Right atrium auricular region (tissue), 2 donors: Measurements from ENCODE around the gene FNTB. TPM values are rescaled to one million over a fixed set of nuclear protein-coding genes. Genes with fewer than 3 reads are reported as not detected.
"Not testable (repeated sequence)": the region's sequence is repeated elsewhere in the genome, so short reads cannot be mapped to it uniquely, and the experiment has no call there.

Experiments used
- DNase-seq: peaks from one replicate; pipeline ENCODE4 v3.0.0-alpha.2; 2019; ENCODE audit warnings: low spot score
- H3K27ac ChIP-seq, 2 donors: fragments of 200-600 bp; sonication (generic); 1 replicate in 1 of 2; 2 replicates in 1 of 2; pipeline ENCODE4 v1.5.1; 2016 to 2019
- H3K27me3 ChIP-seq, 2 donors: fragments of 200-600 bp; sonication (generic); one replicate each; pipeline versions ENCODE4 v1.5.1 to v1.6.0; 2017 to 2019
- H3K36me3 ChIP-seq: fragments of 200-600 bp; sonication (generic); one replicate; pipeline ENCODE4 v1.5.1; 2016
- H3K4me1 ChIP-seq, 2 donors: fragments of 200-600 bp; sonication (generic); one replicate each; pipeline versions ENCODE4 v1.5.1 to v1.6.0; 2017 to 2019
- H3K4me3 ChIP-seq, 2 donors: fragments of 200-600 bp; sonication (generic); 1 replicate in 1 of 2; 2 replicates in 1 of 2; pipeline ENCODE4 v1.5.1; 2017 to 2019; ENCODE audit warnings: mild to moderate bottlenecking in 1 of 2, moderate library complexity in 1 of 2
- H3K9me3 ChIP-seq, 2 donors: fragments of 200-600 bp; sonication (generic); one replicate each; pipeline ENCODE4 v1.5.1; 2019
- total RNA-seq, 2 donors: library from RNA; depleted of rRNA; stranded (reverse); fragments of >200 nt; gene quantifications; one replicate each; pipeline ENCODE4 v1.1.0, GENCODE V29; 2016
- TF ChIP-seq, protein P1 (sequence below), 2 donors: fragments of 200-600 bp; sonication (generic); IDR thresholded peaks; one replicate each; pipeline ENCODE4 v1.5.1; 2019; ENCODE audit warnings: antibody characterized with exemption in 2 of 2

The FNTB gene
- total RNA-seq, 2 donors from 2014 or later, result 11.2 to 14.2 TPM

DNA sequence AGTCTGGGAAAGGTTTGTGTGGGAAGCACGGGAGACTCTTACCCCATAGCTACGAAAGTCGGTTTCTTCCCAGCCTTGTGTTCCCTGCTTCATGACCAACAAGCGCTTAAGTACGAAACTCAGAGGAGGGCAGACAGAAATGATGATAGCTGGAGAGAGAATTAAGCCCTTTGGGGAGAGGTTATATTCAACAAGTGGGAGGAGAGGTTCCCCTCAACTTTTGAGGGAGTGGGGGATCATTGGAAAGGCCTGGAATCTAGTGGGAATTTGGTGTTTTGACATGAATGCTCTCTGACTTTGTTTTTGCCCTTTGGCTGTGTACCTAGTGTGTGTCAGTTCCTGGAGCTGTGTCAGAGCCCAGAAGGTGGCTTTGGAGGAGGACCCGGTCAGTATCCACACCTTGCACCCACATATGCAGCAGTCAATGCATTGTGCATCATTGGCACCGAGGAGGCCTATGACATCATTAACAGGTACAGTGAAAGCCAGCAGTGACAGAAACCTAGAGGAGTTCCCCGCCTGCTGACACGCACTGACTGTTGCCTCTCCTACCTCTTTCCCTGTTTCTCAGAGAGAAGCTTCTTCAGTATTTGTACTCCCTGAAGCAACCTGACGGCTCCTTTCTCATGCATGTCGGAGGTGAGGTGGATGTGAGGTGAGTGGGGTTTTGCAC is 40.6 kb downstream of the FNTB start:
- no peaks in the 10 kb centered on the region for H3K4me1 ChIP-seq
- no peaks in the 10 kb centered on the region for H3K9me3 ChIP-seq
- H3K27ac ChIP-seq, result no peak overlapping the region
- no peak overlapping the region for H3K4me3 ChIP-seq
- no peak for DNase-seq
- no peaks in the 10 kb centered on the region for H3K27me3 ChIP-seq
- H3K36me3 ChIP-seq, result peaks cover under 1% of the 10 kb centered on the region
- TF ChIP-seq, protein P1, sequence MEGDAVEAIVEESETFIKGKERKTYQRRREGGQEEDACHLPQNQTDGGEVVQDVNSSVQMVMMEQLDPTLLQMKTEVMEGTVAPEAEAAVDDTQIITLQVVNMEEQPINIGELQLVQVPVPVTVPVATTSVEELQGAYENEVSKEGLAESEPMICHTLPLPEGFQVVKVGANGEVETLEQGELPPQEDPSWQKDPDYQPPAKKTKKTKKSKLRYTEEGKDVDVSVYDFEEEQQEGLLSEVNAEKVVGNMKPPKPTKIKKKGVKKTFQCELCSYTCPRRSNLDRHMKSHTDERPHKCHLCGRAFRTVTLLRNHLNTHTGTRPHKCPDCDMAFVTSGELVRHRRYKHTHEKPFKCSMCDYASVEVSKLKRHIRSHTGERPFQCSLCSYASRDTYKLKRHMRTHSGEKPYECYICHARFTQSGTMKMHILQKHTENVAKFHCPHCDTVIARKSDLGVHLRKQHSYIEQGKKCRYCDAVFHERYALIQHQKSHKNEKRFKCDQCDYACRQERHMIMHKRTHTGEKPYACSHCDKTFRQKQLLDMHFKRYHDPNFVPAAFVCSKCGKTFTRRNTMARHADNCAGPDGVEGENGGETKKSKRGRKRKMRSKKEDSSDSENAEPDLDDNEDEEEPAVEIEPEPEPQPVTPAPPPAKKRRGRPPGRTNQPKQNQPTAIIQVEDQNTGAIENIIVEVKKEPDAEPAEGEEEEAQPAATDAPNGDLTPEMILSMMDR (IDR thresholded peaks at IDR 0.05), result no peak

DNA sequence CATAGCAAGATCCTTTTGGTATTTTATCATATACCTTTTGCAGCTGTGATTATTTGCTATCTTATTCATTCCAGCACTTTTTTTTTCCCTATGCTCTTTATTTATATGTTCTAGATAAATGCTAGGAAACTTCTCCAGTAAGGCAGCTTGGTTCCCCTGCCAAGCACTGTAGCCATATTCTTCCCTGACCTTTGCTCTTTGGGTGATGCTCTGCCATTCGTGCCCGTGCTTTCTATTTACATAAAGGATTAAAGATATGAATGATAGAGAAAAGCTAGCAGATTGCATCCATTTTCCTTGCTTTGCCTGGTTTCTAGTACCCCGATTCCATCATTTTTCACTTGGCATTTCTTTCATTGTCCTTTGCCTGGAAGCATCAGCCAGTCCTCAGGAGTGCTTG is 42.2 kb downstream of the FNTB start:
- TF ChIP-seq, protein P1 (IDR thresholded peaks at IDR 0.05), result no peak

DNA sequence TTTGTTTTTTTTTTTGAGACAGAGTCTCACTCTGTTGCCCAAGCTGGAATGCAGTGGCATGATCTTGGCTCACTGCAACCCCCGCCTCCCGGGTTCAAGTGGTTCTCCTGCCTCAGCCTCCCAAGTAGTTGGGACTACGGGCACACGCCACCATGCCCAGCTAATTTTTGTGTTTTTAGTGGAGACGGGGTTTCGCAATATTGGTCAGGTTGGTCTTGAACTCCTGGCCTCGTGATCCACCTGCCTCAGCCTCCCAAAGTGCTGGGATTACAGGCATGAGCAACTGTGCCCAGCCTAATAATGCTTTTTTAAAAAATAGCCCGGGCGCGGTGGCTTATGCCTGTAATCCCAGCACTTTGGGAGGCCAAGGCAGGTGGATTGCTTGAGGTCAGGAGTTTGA is 44.6 kb downstream of the FNTB start:
- H3K36me3 ChIP-seq, H3K4me3 ChIP-seq, DNase-seq, H3K9me3 ChIP-seq, H3K27me3 ChIP-seq: not testable (repeated sequence)
- H3K27ac ChIP-seq, result peak overlapping the region; percentile 52 to 81
- H3K4me1 ChIP-seq, result peaks cover 0 to 14% of the 10 kb centered on the region in 2 donors

More for the DNA sequence above, 42.2 kb downstream of the FNTB start:
- no peak for DNase-seq
- Histone ChIP-seq H3K9me3 (no peaks in the 10 kb centered on the region), H3K36me3 (peaks cover 6% of the 10 kb centered on the region), H3K27me3 (no peaks in the 10 kb centered on the region), H3K4me1 (no peaks in the 10 kb centered on the region), H3K27ac (no peak overlapping the region), H3K4me3 (no peak overlapping the region)

DNA sequence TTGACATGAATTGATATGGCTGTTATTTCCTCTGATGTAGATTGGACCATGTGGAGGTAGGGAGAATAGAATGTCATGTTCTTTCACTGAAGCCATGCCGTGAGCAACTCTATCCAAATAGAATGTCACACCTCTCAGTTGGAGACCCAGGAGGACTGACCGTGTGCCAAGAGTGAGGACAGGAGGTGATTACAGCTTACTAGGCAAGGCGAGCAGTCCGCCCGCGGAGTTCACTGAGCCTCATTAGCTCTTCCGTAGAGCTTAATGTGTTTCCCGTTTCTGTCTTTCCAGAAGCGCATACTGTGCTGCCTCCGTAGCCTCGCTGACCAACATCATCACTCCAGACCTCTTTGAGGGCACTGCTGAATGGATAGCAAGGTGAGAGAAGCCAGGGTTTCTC is 45.6 kb downstream of the FNTB start:
- H3K4me1 ChIP-seq, result peaks cover 0 to 14% of the 10 kb centered on the region in 2 donors
- H3K27me3 ChIP-seq, result no peaks in the 10 kb centered on the region
- no peaks in the 10 kb centered on the region for H3K9me3 ChIP-seq
- H3K4me3 ChIP-seq, result no peak overlapping the region
- peak overlapping the region; percentile 52 to 81 for H3K27ac ChIP-seq
- no peak for DNase-seq
- TF ChIP-seq, protein P1 (IDR thresholded peaks at IDR 0.05), result no peak
- peaks cover 6% of the 10 kb centered on the region for H3K36me3 ChIP-seq

DNA sequence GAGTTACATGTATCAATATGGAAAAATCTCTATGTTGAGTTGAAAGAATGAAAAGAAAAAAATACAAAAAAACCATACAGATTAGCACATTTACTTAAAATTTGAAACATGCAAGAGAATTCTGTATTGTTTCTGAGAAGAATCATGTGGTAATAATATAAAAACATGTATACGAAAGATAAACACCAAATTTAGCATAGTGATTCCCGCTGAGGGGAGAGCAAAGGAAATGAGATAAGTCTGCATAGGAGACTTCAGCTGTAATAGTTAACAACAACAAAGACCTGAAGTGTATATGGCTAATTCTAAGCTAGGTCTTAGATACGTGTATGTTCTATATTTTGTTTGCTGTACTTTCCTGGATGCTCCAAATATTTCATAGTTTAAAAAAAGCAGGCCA is 46.5 kb downstream of the FNTB start:
- no peak overlapping the region for H3K4me3 ChIP-seq
- TF ChIP-seq, protein P1 (IDR thresholded peaks at IDR 0.05), result no peak
- no peak for DNase-seq
- peaks cover 0 to 14% of the 10 kb centered on the region in 2 donors for H3K4me1 ChIP-seq
- no peaks in the 10 kb centered on the region for H3K9me3 ChIP-seq
- H3K27me3 ChIP-seq, result no peaks in the 10 kb centered on the region
- H3K27ac ChIP-seq, result peak overlapping the region in 1 of 2 donors; percentile 81
- peaks cover 6% of the 10 kb centered on the region for H3K36me3 ChIP-seq

DNA sequence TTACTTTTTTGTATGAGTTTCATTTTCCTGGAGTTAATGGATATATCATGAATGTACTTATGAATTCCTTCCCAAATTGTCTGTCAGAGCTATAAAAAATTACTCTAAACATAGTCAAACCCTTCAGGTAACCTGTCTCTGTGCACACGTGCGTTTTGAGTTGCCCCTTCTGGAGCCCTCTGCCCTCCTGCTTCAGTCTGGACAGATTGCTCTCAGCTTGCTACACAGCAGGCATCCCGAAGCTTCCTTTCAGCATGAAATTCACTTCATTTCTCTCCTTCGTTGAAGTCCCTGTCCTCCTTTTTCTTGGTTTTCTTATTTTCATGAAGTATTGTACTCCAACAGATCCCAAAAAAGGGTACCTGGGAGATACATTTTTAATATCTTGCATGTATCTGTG is 47.3 kb downstream of the FNTB start:
- TF ChIP-seq, protein P1 (IDR thresholded peaks at IDR 0.05), result no peak
- Histone ChIP-seq H3K9me3 (no peaks in the 10 kb centered on the region), H3K27me3 (no peaks in the 10 kb centered on the region), H3K36me3 (peaks cover 6% of the 10 kb centered on the region), H3K27ac (no peak overlapping the region), H3K4me1 (peaks cover 0 to 17% of the 10 kb centered on the region in 2 donors), H3K4me3 (no peak overlapping the region)
- no peak for DNase-seq
